SH-SY5Y (cell line): ENCODE results near the gene ARID3A.

ENCODE experiments used
- GATA2 ChIP-seq: IDR thresholded peaks from 2 replicates; pipeline ENCODE4 v1.6.1; 2011; ENCODE audit warnings: mild to moderate bottlenecking, low read depth, low read length
- GATA3 ChIP-seq: IDR thresholded peaks from 2 replicates; pipeline ENCODE4 v1.6.1; 2011; ENCODE audit warnings: low read depth, mild to moderate bottlenecking, low read length, moderate library complexity

Gene ARID3A

DNA sequence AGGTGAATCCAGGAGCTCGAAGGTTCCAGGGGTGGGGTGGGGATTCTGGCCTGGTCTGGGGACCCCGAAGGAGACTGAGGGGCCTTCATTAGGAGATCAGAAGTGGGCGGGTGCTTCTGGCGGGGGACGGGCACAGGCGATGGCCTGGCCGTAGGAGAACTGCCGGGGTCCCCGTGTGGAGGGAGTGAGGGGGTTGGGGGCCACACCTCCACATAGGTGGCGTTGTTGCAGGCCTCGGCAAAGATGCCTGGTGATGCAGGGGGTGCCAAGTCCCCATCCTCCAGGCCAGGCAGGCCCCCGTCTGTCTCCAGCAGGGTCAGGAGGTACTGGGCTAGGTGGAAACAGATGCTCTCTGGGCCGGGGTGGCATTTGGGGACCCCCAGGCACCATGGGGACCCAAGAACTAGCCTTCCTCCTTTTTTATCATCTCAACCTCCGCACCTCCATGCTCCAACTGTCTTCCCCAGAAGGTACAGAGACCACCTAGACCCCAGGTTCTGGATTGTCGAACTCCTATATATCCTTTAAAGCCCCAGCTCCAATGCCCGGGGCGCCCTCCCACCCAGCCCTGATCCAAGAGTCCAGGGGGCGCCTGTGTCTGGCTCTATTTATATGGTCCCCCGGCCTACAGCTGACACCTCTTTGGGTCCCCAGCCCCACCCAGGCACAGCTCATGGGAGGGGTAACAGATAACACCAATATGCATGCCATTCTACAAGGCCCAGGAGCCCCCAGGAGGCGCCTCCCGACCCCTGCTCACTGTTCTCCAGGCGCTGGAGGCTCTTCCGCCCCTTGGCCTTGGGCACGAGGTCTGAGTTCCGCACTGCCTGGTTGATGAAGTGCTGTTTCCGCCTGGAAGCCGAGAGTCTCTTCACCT, 24.4 kb upstream of the ARID3A start:
- no peak for TF ChIP-seq GATA3
- no peak for TF ChIP-seq GATA2

DNA sequence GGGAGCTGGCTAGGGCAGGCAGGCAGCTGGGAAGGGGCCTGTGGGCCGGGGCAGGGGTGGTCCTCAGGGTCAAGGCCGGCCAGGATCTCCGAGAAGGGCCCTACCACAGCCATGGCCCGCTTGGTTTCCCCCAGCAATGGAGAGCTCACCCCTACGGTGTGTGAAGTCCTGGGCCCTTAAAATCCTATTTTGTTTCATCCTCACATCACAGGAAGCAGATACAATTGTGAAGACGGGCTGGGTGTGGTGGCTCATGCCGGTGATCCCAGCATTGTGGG, 23.8 kb upstream of the ARID3A start:
- no peak for TF ChIP-seq GATA2
- TF ChIP-seq GATA3 = no peak

DNA sequence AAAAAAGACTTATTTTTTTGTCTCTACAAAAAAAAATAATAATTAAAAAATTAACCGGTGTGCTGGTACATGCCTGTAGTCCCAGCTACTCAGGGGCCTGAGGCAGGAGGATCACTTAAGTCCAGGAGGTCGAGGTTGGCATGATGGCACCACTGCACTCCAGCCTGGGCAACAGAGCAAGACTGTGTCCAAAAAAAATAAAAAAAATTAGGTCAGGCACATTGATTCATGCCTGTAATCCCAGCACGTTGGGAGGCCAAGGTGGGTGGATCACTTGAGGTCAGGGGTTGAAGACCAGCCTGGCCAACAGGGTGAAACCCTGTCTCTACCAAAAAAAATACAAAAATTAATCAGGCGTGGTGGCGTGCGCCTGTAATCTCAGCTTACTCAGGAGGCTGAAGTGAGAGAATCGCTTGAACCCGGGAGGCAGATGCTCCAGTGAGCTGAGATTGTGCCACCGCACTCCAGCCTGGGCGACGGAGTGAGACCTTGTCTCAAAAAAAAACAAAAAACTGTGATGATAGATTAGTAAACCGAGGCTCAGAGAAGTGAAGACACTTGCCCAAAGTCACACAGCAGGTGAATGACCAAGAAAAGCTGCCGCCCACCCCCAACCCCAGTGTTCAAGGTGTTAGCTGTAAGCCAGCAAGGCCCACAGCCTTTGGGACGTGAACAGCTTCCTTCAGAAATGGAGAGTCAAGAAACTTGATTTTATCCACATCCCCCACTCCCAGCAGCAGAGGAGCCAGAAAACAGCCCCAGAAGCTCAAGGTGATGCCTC, 23.2 kb upstream of the ARID3A start:
- TF ChIP-seq GATA2 (no peak), GATA3 (no peak)

DNA sequence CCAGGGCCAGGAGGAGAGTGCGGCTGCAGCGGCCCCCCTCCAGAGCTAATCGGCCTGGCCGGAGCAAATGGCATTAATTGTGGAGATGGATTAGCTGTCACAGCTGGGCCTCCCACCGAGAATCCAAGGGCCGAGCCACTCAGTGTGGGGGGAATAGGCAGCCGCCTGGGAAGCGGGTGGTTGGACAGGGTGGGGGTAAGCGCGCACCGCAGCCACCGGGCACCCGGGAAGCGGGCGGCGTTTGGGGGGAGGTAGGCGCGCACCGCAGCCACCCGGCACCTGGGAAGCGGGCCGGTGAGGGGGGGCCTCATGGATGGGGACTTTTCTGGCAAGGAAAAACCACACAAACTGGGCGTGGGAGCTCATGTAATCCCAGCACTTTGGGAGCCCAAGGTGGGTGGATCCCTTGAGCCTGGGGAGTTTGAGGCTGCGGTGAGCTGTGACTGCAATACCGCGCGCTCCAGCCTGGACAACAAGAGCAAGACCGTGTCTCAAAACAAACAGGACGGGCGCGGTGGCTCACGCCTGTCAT, 22.5 kb upstream of the ARID3A start:
- TF ChIP-seq GATA3 (no peak), GATA2 (no peak)

DNA sequence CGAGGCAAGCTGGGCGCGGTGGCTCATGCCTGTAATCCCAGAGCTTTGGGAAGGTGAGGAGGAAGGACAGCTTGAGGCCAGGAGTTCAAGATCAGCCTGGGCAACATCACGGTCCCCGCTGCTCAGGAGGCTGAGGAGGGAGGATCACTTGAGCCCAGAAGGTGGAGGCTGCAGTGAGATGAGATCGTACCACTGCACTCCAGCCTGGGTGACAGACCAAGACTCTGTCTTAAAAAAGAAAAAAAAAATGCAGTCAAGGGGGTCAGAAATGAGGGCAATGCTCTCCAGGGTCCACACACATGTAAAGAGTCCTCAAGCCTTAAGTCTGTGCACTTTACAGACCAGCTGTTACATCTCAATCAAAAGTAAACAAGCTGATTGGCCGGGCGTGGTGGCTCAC, 21.3 kb upstream of the ARID3A start:
- TF ChIP-seq GATA3 (no peak), GATA2 (no peak)

DNA sequence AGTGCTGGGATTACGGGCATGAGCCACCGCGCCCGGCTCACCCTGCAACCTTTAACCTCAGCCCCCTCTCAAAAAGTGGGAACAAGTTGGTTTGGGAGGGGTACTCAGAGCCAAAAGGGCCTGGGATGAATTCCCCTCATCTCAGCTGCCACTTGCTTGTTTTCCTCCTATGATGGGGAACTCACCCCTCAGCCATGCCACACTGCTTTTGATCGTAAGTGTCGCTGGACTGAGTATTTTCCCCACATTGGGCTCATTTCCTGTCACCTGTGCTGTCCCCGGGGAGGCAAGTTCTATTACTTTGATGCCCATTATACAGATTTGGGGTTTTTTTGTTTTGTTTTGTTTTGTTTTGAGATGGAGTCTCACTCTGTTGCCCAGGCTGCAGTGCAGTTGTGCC, 19.4 kb upstream of the ARID3A start:
- TF ChIP-seq GATA3 (no peak), GATA2 (no peak)

DNA sequence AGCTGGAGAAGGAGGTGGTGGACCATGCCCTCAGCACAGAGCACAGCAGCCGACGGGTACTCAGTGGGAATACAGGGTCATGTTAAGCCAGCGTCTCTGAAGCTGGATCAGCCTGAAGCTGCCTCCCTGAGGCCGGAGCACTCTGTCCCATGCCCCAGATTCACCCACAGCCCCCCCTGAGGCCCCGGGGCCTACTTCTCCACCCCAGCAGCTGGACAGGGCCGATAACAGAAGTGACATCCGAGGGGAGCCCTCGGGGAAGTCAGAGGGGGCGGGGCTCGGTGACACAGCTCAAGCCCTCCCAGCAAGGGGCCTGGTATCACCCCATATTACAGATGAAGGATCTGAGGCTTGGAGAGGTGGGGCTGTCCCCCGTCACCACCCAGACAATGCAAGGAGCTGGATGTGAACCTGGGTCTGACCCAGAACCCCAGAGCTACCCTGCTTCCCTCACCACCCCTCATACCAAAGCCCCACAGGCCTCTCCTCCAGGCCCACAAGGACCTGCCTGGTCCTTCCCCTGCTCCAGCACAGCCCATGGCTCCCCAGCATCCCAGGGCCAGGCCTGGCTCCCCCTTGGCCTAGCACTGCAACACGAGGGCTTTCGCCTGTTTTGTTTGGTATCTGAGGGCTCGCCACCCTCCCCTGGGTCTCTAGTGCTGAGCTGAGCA, 18.5 kb upstream of the ARID3A start:
- TF ChIP-seq GATA2 (no peak), GATA3 (no peak)

DNA sequence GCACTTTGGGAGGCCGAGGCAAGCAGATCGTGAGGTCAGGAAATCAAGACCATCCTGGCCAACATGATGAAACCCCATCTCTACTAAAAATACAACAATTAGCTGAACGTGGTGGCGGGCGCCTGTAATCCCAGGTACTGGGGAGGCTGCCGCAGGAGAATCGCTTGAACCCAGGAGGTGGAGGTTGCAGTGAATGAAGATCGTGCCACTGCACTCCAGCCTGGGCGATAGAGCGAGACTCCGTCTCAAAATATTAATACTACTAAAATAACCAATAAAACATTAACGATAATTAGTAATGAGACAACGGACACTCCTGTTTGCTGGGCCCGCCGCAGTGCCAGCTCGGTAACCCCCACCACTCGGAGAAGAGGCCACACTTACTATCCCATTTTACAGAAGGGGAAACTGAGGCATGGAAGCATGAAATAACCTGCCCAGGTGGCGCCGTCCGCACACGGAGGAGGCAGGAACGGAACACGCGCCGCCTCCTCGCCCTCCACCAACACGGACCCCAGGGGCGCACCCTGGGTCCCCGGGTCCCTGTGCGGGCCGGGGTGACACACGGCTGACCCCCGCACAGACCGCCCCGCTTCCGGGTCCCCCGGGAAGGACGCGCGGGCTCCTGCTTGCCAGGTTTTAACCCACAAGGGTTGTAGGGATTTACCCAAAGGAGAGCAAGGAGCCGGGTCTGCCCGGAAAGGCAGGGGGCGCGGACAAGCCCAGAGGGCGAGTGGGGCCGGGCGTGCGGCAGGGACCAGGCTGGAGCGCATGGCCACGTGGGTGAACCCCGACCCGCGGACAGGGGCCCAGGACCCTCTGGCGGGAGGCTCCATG, 14.4 kb upstream of the ARID3A start:
- TF ChIP-seq GATA2 = no peak
- no peak for TF ChIP-seq GATA3

DNA sequence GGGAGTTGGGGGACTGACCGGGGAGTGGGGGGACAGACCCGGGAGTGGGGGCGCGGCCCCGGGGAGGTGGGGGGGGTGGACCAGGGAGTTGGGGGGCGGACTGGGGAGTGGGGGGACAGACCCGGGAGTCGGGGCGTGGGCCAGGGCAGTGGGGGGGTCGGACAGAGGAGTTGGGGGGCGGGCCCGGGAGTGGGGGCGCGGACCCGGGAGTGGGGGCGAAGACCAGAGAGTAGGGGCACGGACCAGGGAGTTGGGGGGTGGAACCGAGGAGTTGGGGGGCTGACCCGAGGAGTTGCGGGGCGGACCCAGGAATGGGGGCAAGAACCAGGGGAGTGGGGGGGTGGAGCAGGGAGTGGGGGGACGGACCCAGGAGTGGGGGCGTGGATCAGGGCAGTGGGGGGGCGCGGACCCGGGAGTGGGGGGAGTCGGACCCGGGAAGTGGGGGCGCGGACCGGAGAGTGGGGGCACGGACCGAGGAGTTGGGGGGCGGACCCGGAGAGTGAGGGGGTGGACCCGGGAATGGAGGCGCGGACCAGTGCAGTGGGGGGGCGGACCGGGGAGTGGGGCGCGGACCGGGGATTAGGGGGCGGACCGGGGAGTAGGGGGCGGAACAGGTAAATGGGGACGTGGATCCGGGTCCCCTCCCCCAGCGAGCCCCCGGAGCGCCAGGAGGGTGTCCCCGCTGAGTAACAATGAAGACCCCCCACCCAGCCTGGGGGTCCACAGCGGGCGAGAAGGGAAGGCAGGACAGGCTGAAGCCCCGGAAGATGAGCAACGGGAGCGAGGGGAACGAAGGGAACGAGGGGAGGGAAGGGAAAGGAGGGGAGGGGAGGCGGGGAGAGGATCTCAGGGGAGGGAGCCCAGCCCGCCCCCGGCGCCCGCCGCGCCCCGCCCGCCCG, 13.4 kb upstream of the ARID3A start:
- no peak for TF ChIP-seq GATA3
- TF ChIP-seq GATA2 = no peak

DNA sequence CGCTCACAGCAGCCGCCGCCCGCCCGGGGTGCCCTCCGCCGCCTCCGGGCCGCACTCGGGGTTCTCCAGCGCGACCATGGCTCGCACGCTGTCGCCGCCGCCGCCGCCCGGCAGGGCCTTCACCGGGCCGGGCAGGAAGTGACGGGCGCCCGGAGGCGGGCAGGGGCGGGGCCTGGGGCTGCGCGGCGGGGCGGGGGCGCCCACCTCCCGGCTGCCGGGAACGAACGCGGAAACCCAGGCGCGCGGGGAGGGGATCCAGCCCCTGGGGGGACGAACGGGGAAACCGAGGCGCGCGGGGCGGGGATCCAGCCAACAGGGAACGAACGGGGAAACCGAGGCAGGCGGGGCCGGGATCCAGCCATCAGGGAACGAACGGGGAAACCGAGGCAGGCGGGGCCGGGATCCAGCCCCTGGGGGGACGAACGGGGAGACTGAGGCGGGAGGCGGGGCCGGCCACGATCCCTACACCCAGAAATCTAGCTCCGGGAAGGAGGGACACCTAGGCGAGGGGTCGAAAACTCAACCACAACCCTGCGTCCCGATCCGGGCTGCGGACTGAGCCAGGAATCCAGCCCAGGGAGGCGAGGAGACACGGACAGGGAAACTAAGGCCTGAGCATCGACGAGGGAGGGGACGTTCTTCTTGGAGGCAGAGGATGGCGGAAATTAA, 12.6 kb upstream of the ARID3A start, which contains the start of gene R3HDM4:
TSS of gene R3HDM4 (minus strand) at position 140 of the 669 bp plus-strand sequence. CDS start at position 78, 62 bp downstream.
- TF ChIP-seq GATA3 (no peak), GATA2 (no peak)

DNA sequence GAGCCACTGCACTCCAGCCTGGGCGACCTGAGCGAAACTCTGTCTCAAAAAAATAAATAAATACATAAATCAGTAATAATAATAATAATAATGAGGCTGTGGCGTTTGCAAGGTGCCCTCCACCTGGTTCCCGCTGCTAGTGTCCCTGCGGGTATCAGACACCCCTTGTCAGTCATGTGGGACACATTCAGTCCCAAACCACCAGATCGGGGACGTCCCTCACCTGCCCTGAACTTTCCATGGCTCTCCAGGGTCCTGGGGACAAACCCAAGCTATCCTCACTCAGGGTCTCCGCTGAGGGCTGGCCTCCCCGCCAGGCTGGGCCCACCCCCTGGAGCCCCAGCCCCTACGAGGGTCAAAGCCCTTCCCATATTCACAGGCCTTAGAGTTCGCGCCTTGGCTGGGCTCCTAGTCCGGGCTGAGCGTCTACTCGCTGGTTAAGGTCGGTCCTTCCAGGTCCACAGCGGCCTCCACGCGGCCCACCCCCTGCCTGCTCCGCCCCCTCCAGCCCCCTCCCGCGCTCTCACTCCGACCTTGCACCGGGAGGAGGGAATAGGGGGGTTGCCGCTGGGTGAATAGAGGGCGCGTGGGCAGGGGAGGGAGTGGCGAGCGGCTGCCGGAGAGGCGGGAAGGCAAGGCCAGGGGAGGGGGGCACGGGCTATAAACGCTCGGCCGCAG, 9.1 kb upstream of the ARID3A start:
- no peak for TF ChIP-seq GATA3
- TF ChIP-seq GATA2 = no peak

DNA sequence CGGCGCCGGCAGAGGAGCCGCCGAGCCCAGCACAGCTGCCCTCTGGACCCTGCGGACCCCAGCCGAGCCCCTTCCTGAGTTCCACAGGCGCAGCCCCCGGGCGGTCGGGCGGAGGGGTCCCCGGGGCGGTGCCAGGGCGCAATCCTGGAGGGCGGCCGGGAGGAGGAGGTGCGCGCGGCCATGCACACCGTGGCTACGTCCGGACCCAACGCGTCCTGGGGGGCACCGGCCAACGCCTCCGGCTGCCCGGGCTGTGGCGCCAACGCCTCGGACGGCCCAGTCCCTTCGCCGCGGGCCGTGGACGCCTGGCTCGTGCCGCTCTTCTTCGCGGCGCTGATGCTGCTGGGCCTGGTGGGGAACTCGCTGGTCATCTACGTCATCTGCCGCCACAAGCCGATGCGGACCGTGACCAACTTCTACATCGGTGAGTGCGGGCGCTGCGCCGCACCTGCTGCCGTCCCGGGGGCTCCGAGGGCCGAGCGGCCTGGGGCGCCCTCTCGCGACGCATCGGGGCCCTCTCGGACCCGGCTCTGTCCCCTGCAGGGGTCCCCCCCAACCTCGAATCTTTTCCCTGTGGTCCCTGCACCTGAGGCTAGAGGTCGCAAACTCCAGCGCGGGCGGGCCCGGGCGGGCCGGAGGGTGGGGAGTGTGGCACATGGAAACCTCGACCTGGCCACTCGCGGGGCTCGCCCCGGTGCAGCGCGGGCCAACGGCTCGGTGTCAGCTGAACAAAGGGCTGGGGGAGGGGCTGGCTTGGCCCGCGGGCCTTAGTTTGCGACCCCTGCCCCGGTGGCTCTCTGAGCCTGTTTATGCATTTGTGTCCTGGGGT, 8.3 kb upstream of the ARID3A start, which contains the start of gene KISS1R:
TSS of gene KISS1R (plus strand) at position 11 of the 829 bp plus-strand sequence. CDS start at position 181, 170 bp downstream.
- TF ChIP-seq GATA3 (no peak), GATA2 (no peak)

DNA sequence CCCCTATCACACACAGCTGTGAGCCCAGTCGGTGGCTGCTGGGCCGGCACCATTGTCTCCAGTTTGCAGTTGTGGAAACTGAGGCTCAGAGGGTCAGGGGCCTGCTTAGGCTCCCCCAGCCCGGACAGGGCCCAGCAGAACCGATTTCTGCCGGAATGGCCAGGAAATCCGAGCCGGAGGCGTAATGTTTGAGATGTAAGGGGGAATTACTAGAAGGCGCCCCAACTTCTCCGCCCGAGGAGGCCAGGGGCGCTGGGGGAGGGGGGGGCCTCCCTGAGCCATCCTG, 7.7 kb upstream of the ARID3A start:
- TF ChIP-seq GATA3 (no peak), GATA2 (no peak)
